Neuronal stem cell (in vitro differentiated cells): ENCODE data around the gene GDPD5.

Experiments
- DNase-seq: peaks from one replicate; pipeline ENCODE4 v3.0.0-alpha.2; 2013; ENCODE audit warnings: low spot score
- H2AFZ ChIP-seq: one replicate; pipeline ENCODE4 v1.6.1; 2013; ENCODE audit warnings: mild to moderate bottlenecking, low read length, inconsistent platforms
- H2AK5ac ChIP-seq: 2 replicates; pipeline ENCODE4 v1.6.1; 2013; ENCODE audit warnings: low read depth, mild to moderate bottlenecking, inconsistent platforms, low read length, moderate library complexity, mixed read lengths
- H2BK120ac ChIP-seq: 2 replicates; pipeline ENCODE4 v1.6.1; 2013; ENCODE audit warnings: low read depth, mild to moderate bottlenecking, inconsistent platforms, low read length, moderate library complexity, mixed read lengths
- H2BK12ac ChIP-seq: one replicate; pipeline ENCODE4 v1.6.1; 2013; ENCODE audit warnings: low read length, inconsistent platforms
- H2BK15ac ChIP-seq: 2 replicates; pipeline ENCODE4 v1.6.1; 2013; ENCODE audit warnings: mild to moderate bottlenecking, low read length, inconsistent platforms, mixed read lengths
- H2BK5ac ChIP-seq: one replicate; pipeline ENCODE4 v1.6.1; 2013; ENCODE audit warnings: inconsistent platforms, mild to moderate bottlenecking, low read length, moderate library complexity
- H3K14ac ChIP-seq: one replicate; pipeline ENCODE4 v1.6.1; 2013; ENCODE audit warnings: low read length, inconsistent platforms
- H3K18ac ChIP-seq: 2 replicates; pipeline ENCODE4 v1.6.1; 2013; ENCODE audit warnings: low read length, inconsistent platforms
- H3K23ac ChIP-seq: 2 replicates; pipeline ENCODE4 v1.6.1; 2013; ENCODE audit warnings: low read depth, mild to moderate bottlenecking, mixed read lengths, low read length, inconsistent platforms; ENCODE audit not compliant: poor library complexity
- H3K27ac ChIP-seq: replicated peaks from 3 replicates; pipeline ENCODE4 v1.5.1; 2013; ENCODE audit warnings: low read length, inconsistent platforms
- H3K27me3 ChIP-seq, 3 experiments: 2 replicates each; pipeline ENCODE4 v1.6.1; 2013; ENCODE audit warnings: low read length in 3 of 3, mild to moderate bottlenecking in 2 of 3, inconsistent platforms in 1 of 3, low read depth in 1 of 3, mixed read lengths in 1 of 3, moderate library complexity in 1 of 3; ENCODE audit not compliant: control insufficient read depth in 3 of 3, insufficient read depth in 3 of 3
- H3K36me3 ChIP-seq, 2 donors: replicated peaks in 1 of 2; 2 replicates each; pipeline ENCODE4 v1.6.1; 2013; ENCODE audit warnings: low read length in 2 of 2; ENCODE audit not compliant: control insufficient read depth in 2 of 2, insufficient read depth in 2 of 2
- H3K4ac ChIP-seq: 2 replicates; pipeline ENCODE4 v1.6.1; 2013; ENCODE audit warnings: inconsistent platforms, mild to moderate bottlenecking, low read length, moderate library complexity
- H3K4me1 ChIP-seq, 2 donors: 1 replicate in 1 of 2; 2 replicates in 1 of 2; pipeline ENCODE4 v1.6.1; 2013; ENCODE audit warnings: low read length in 2 of 2, low read depth in 1 of 2; ENCODE audit not compliant: control insufficient read depth in 2 of 2, insufficient read depth in 1 of 2
- H3K4me2 ChIP-seq: one replicate; pipeline ENCODE4 v1.6.1; 2013; ENCODE audit warnings: mild to moderate bottlenecking, low read length, inconsistent platforms; ENCODE audit not compliant: insufficient read depth, poor library complexity, severe bottlenecking
- H3K4me3 ChIP-seq, 2 donors: 2 replicates each; pipeline ENCODE4 v1.5.1; 2013; ENCODE audit warnings: low read length in 2 of 2, mild to moderate bottlenecking in 2 of 2, inconsistent platforms in 1 of 2, moderate library complexity in 1 of 2
- H3K79me1 ChIP-seq: one replicate; pipeline ENCODE4 v1.6.1; 2013; ENCODE audit warnings: low read depth, mild to moderate bottlenecking, inconsistent platforms, low read length, moderate library complexity
- H3K9ac ChIP-seq: one replicate; pipeline ENCODE4 v1.6.1; 2013; ENCODE audit warnings: mild to moderate bottlenecking, low read depth, low read length, inconsistent platforms; ENCODE audit not compliant: poor library complexity
- H3K9me3 ChIP-seq, 2 donors: replicated peaks in 1 of 2; 2 replicates each; pipeline versions ENCODE3 to v1.6.1; 2013; ENCODE audit warnings: low read length in 2 of 2, mild to moderate bottlenecking in 2 of 2, inconsistent platforms in 1 of 2, low read depth in 1 of 2, mixed read lengths in 1 of 2, moderate library complexity in 1 of 2; ENCODE audit not compliant: control insufficient read depth in 2 of 2, insufficient read depth in 1 of 2
- H4K8ac ChIP-seq: one replicate; pipeline ENCODE4 v1.6.1; 2013; ENCODE audit warnings: low read depth, mild to moderate bottlenecking, inconsistent platforms, low read length, moderate library complexity
- H4K91ac ChIP-seq: one replicate; pipeline ENCODE4 v1.6.1; 2013; ENCODE audit warnings: low read length, low read depth, mild to moderate bottlenecking, inconsistent platforms; ENCODE audit not compliant: poor library complexity
- WGBS, 2 donors: extraction: QIAGEN DNeasy Blood & Tissue Kit; methylation state at CpG; one replicate each; pipeline ENCODE4 v1.1.7; 2013; ENCODE audit warnings: missing lambda C conversion rate in 2 of 2, mixed read lengths in 1 of 2; ENCODE audit not compliant: insufficient read length in 2 of 2, insufficient replicate concordance in 1 of 2; ENCODE audit errors: extremely low coverage in 2 of 2; 5-methylcytosine and 5-hydroxymethylcytosine counted together

Gene GDPD5

DNA sequence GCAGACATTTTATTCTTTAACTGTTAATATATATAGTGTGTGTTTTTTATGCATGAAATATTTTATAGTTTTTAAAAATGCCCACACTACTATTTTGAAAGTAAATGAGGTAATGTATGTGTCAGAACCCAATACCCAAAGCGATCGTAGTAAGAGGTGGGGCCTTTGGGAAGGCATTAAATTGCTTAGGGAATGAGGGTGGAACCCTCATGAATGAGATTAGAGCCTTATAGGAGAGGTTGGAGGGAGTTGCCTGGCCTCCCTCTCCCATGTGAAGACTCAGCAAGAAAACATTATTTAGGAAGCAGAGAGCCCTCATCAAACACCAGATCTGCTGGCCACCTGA lies 103.9 kb downstream of the GDPD5 start:
- Histone ChIP-seq H3K27me3 (no peaks in the 10 kb centered on the region), H3K23ac (no peak overlapping the region), H3K14ac (no peak overlapping the region), H3K36me3 (peaks cover 25 to 39% of the 10 kb centered on the region in 2 donors), H4K8ac (no peak overlapping the region), H2BK12ac (no peak overlapping the region), H3K4me2 (no peak overlapping the region), H4K91ac (no peak overlapping the region), H3K9ac (no peak overlapping the region), H3K4me1 (peaks cover 22 to 28% of the 10 kb centered on the region in 2 donors), H2BK120ac (no peak overlapping the region), H2AK5ac (no peak overlapping the region), H3K4me3 (no peak overlapping the region), H3K27ac (no peak overlapping the region), H3K79me1 (peaks cover 12% of the 10 kb centered on the region), H2BK5ac (no peak overlapping the region), H2BK15ac (no peak overlapping the region), H3K18ac (no peak overlapping the region), H3K9me3 (no peaks in the 10 kb centered on the region), H3K4ac (no peak overlapping the region), H2AFZ (no peak overlapping the region)
- no CpG with 5 or more reads among the region's 2 CpGs for WGBS, 2 donors
- DNase-seq, result no peak

DNA sequence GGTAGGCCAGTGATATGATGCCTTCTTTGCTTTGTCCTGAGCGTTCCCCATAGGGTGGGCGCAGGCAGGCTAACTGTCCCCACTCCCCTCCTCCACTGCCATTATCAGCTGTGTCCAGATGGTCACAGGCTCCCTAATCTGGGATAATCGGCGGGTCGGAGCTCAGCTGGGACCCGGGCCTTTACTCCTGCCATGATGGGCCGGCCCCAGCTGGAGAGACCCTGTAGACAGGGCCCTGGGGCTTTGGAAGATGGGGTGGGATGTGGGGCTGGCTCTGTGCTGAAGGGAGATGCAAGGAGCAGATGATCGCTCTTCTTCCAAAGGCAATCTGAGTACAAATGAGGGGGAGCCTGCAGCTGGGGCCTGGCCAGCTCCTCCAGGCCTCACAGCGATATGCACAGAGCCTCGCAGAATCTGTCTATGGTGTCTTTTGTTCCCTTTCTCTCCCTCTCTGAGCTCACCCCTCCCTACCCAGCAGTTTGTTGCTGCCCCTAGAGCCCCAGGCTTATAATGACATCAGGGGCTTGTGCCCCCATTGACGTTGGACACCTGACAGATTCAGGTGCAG lies 104.6 kb downstream of the GDPD5 start:
- Histone ChIP-seq H3K79me1 (peaks cover 12% of the 10 kb centered on the region), H3K27me3 (no peaks in the 10 kb centered on the region), H2BK12ac (peak overlapping the region; percentile 77), H3K18ac (peak overlapping the region; percentile 86), H3K4me3 (no peak overlapping the region), H2BK120ac (no peak overlapping the region), H3K27ac (peak overlapping the region; percentile 53), H4K8ac (no peak overlapping the region), H3K9me3 (no peaks in the 10 kb centered on the region), H2BK15ac (peak overlapping the region; percentile 41), H3K9ac (no peak overlapping the region), H3K23ac (peak overlapping the region; percentile 86), H2BK5ac (no peak overlapping the region), H3K4ac (no peak overlapping the region), H3K14ac (peak overlapping the region; percentile 90), H2AK5ac (peak overlapping the region; percentile 77), H2AFZ (peak overlapping the region; percentile 19), H4K91ac (no peak overlapping the region), H3K4me2 (no peak overlapping the region), H3K36me3 (peaks cover 26 to 44% of the 10 kb centered on the region in 2 donors), H3K4me1 (peaks cover 22 to 27% of the 10 kb centered on the region in 2 donors)
- no CpG with 5 or more reads among the region's 11 CpGs for WGBS, 2 donors
- DNase-seq, result no peak

DNA sequence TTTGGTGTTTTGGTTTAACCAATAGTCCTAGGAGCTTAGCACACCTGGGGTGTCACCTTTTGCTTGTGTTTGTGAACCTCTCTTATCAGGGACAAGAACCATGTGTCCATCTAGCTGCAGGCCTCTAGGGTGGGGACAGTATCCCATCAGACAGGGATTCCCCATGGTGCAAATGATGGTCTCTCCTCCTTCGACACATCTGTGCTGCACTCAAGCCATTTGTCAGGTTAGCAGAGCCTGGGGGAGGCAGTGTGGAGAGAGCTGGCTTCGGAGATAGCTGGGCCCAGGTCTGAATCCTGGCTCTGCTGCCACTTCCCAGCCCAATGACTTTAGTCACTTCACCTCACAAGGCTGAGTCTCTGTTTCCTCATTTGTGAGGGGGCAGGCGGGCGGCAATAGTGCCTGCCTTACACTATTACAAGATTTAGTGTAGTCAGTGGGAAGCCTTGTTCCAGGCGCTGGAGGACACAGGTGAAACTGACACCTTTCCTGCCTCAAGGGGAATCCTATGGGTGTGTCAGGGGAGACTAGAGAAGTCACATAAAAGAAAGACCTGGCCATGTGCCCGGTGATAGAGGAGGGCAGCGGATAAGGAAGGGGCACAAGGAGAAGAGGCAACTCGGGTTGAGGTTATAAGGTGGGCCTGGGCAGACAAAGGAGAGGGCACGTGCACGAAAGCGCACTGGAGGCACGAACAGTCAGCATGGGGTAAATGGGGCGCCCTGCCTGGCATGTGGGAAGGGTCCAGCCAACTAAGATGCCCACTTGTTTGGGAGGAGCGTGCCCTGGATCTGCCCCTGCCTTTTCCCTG lies 105.3 kb downstream of the GDPD5 start:
- Histone ChIP-seq H3K9ac (no peak overlapping the region), H4K91ac (no peak overlapping the region), H3K4ac (no peak overlapping the region), H3K79me1 (peaks cover 12% of the 10 kb centered on the region), H3K4me2 (no peak overlapping the region), H2BK12ac (peak overlapping the region; percentile 77), H3K18ac (peak overlapping the region; percentile 86), H2BK5ac (no peak overlapping the region), H2BK120ac (no peak overlapping the region), H3K27ac (peak overlapping the region; percentile 53), H2AFZ (no peak overlapping the region), H2AK5ac (peak overlapping the region; percentile 77), H3K14ac (peak overlapping the region; percentile 90), H3K27me3 (no peaks in the 10 kb centered on the region), H3K23ac (peak overlapping the region; percentile 86), H3K9me3 (no peaks in the 10 kb centered on the region), H3K36me3 (peaks cover 28 to 48% of the 10 kb centered on the region in 2 donors), H2BK15ac (peak overlapping the region; percentile 41), H3K4me3 (no peak overlapping the region), H3K4me1 (peaks cover 22 to 27% of the 10 kb centered on the region in 2 donors), H4K8ac (no peak overlapping the region)
- no CpG with 5 or more reads among the region's 14 CpGs for WGBS, 2 donors
- DNase-seq, result no peak

DNA sequence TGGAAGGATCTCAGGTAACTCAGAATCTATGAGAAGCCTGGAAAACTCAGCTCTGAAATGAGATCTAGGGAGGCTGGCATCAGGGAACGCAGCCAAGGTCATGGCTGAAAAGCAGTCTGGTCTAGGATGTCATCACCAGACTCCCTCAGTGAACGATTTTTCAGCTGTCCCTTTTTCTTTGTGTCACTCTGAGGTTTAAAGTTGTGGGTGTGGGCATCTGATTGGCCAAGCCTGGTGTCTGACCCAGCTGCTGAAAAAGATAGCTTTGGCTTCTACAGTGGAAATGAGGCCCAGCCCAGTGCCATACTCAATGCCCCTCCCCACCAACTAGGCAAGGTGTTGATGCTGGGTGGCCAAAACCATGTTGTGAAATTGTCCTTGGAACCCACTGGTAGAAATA lies 111.9 kb downstream of the GDPD5 start:
- no peak for DNase-seq
- Histone ChIP-seq H2BK5ac (no peak overlapping the region), H3K4me2 (no peak overlapping the region), H2BK12ac (no peak overlapping the region), H3K27ac (no peak overlapping the region), H2BK15ac (no peak overlapping the region), H3K9me3 (peaks cover 0 to under 1% of the 10 kb centered on the region in 2 donors), H3K79me1 (peaks cover 14% of the 10 kb centered on the region), H3K36me3 (peaks cover 38 to 62% of the 10 kb centered on the region in 2 donors), H3K18ac (no peak overlapping the region), H2BK120ac (no peak overlapping the region), H3K4ac (no peak overlapping the region), H3K9ac (no peak overlapping the region), H4K8ac (no peak overlapping the region), H3K23ac (no peak overlapping the region), H3K4me3 (peak overlapping the region in 1 of 2 donors; percentile 58), H3K14ac (no peak overlapping the region), H2AFZ (no peak overlapping the region), H3K27me3 (no peaks in the 10 kb centered on the region), H2AK5ac (no peak overlapping the region), H3K4me1 (no peaks in the 10 kb centered on the region), H4K91ac (no peak overlapping the region)
- no CpG with 5 or more reads among the region's 2 CpGs for WGBS, 2 donors
